ENCODE measurements around the gene YTHDF1.
A peak's percentile ranks its signal among the peaks of the same experiment; 100 is the strongest.

The YTHDF1 gene

GRCh38 chr20:63179687-63180568 lies 36.0 kb downstream of the YTHDF1 start:
- peaks cover 15% of the 10 kb centered on the region for H3K4me1 Mint-ChIP-seq (ENCODE audit: low read depth)
- H3K27me3 Mint-ChIP-seq: peaks cover 31% of the 10 kb centered on the region
- H3K36me3 Mint-ChIP-seq (ENCODE audit: low read depth): no peaks in the 10 kb centered on the region
- H3K27ac Mint-ChIP-seq: no peak overlapping the region
- H3K4me3 Mint-ChIP-seq: peak overlapping the region; percentile 41
- H3K9me3 Mint-ChIP-seq: no peaks in the 10 kb centered on the region

- Mint-ChIP-seq H3K27me3 (peaks cover 34% of the 10 kb centered on the region), H3K9me3 (no peaks in the 10 kb centered on the region), H3K36me3 (ENCODE audit: low read depth) (no peaks in the 10 kb centered on the region), H3K4me1 (ENCODE audit: low read depth) (peaks cover 15% of the 10 kb centered on the region), H3K27ac (no peak overlapping the region), H3K4me3 (peak overlapping the region; percentile 41)
These were observed 36.8 kb downstream of the YTHDF1 start for GRCh38 chr20:63178889-63179686.

DNA sequence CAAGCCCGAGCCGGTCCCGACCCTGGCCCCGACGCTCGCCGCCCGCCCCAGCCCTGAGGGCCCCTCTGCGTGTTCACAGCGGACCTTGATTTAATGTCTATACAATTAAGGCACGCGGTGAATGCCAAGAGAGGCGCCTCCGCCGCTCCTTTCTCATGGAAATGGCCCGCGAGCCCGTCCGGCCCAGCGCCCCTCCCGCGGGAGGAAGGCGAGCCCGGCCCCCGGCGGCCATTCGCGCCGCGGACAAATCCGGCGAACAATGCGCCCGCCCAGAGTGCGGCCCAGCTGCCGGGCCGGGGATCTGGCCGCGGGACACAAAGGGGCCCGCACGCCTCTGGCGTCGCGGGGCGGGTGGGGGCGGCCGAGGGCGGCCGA lies 37.5 kb downstream of the YTHDF1 start:
- Mint-ChIP-seq H3K4me3 (no peak overlapping the region), H3K9me3 (no peaks in the 10 kb centered on the region), H3K36me3 (ENCODE audit: low read depth) (no peaks in the 10 kb centered on the region), H3K27ac (no peak overlapping the region), H3K27me3 (peaks cover 34% of the 10 kb centered on the region), H3K4me1 (ENCODE audit: low read depth) (peaks cover 15% of the 10 kb centered on the region)

DNA sequence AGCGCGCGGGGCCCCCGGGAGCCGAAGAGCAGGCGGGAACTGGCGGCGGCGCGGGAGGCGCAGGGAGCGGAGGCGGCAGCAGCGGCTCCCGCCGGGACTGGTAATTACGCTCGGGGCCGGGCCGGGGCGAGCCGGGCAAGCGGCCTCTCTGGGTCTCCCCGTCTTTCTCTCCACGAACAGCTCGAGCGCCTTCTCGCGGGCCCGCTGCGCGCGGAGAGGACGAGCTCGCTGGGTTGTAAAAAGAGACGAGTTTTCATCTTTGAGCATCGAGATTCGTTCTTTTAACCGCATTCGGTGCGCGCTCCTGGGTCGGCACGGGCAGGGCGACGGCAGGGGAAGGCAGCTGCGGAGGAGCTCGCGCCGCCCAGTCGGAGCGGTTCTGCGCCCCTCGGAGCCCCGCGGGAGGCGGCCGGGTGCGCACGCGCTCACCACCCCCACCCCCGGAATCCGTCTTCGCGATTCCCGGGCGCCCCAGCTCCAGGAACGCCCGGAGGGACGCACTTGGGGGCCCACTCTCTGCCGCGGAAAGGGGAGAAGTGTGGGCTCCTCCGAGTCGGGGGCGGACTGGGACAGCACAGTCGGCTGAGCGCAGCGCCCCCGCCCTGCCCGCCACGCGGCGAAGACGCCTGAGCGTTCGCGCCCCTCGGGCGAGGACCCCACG lies 38.0 kb downstream of the YTHDF1 start:
- no peak overlapping the region for H3K27ac Mint-ChIP-seq
- peaks cover 15% of the 10 kb centered on the region for H3K4me1 Mint-ChIP-seq (ENCODE audit: low read depth)
- no peaks in the 10 kb centered on the region for H3K36me3 Mint-ChIP-seq (ENCODE audit: low read depth)
- H3K27me3 Mint-ChIP-seq: peaks cover 34% of the 10 kb centered on the region
- peak overlapping the region; percentile 43 for H3K4me3 Mint-ChIP-seq
- no peaks in the 10 kb centered on the region for H3K9me3 Mint-ChIP-seq

GRCh38 chr20:63177134-63177784 lies 38.7 kb downstream of the YTHDF1 start:
- Mint-ChIP-seq H3K36me3 (ENCODE audit: low read depth) (no peaks in the 10 kb centered on the region), H3K4me3 (no peak overlapping the region), H3K27ac (no peak overlapping the region), H3K4me1 (ENCODE audit: low read depth) (peaks cover 15% of the 10 kb centered on the region), H3K9me3 (no peaks in the 10 kb centered on the region), H3K27me3 (peaks cover 38% of the 10 kb centered on the region)

DNA sequence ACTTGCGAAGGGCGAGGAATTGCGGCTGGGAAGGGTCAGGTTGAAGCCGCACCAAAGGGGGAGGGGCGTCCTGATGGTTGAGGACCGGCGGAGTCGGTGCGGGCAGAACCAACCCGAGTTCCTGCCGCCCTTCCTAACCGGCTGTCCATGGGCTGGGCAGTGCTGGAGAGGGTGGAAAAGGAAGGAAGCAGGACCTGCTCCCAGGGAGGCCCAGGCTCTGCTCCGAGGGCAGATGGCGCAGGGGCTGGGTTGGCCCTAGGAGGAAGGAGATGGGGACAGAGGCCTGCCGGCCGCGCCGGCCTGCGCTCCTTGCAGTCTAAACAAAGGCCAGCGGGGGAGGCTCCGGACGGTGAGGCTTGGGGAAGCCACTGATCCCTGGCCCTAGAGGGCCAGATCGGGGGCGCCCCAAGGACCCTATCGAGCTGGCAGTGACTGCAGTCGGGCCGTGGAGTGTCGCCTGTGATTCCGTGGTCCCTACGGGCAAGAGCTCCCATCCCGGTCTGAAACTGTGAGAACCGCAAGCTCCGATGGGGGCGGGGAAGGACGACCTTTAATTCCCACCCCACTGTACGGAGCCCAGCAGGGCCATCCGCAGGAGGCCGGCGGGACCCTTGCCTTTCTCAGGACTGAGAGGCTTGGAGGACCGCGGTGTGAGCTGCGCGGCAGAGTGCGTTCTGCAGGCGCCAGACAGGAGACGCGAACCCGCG lies 39.4 kb downstream of the YTHDF1 start:
- Mint-ChIP-seq H3K27ac (peak overlapping the region; percentile 68), H3K9me3 (no peaks in the 10 kb centered on the region), H3K4me3 (no peak overlapping the region), H3K36me3 (ENCODE audit: low read depth) (no peaks in the 10 kb centered on the region), H3K4me1 (ENCODE audit: low read depth) (peaks cover 15% of the 10 kb centered on the region), H3K27me3 (peaks cover 39% of the 10 kb centered on the region)

DNA sequence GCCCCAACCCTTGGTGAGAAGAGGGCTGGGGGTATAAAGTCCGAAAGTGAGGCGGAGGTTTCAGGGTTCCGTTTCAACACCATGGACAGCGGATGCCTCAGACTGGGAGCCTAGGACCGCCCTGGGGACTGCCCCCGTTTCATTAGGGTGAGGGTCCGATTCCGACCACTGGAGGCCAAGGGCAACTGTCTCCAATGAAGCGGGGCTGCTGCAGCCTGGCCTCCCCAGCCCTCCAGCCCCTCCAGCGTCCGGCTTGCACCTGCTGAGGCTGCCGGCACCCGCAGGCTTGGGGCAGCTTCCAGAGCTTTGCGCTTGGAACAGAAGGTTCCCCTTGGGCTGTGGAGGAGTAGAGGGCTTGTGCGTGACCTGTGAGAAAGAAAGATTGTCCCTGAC lies 39.9 kb downstream of the YTHDF1 start:
- Mint-ChIP-seq H3K4me1 (ENCODE audit: low read depth) (peaks cover 15% of the 10 kb centered on the region), H3K36me3 (ENCODE audit: low read depth) (no peaks in the 10 kb centered on the region), H3K27me3 (peaks cover 42% of the 10 kb centered on the region), H3K27ac (peak overlapping the region; percentile 68), H3K4me3 (no peak overlapping the region), H3K9me3 (no peaks in the 10 kb centered on the region)

GRCh38 chr20:63175038-63175895 lies 40.7 kb downstream of the YTHDF1 start:
- Mint-ChIP-seq H3K36me3 (ENCODE audit: low read depth) (no peaks in the 10 kb centered on the region), H3K4me1 (ENCODE audit: low read depth) (peaks cover 12% of the 10 kb centered on the region), H3K27me3 (peaks cover 42% of the 10 kb centered on the region), H3K4me3 (no peak overlapping the region), H3K27ac (no peak overlapping the region), H3K9me3 (no peaks in the 10 kb centered on the region)

DNA sequence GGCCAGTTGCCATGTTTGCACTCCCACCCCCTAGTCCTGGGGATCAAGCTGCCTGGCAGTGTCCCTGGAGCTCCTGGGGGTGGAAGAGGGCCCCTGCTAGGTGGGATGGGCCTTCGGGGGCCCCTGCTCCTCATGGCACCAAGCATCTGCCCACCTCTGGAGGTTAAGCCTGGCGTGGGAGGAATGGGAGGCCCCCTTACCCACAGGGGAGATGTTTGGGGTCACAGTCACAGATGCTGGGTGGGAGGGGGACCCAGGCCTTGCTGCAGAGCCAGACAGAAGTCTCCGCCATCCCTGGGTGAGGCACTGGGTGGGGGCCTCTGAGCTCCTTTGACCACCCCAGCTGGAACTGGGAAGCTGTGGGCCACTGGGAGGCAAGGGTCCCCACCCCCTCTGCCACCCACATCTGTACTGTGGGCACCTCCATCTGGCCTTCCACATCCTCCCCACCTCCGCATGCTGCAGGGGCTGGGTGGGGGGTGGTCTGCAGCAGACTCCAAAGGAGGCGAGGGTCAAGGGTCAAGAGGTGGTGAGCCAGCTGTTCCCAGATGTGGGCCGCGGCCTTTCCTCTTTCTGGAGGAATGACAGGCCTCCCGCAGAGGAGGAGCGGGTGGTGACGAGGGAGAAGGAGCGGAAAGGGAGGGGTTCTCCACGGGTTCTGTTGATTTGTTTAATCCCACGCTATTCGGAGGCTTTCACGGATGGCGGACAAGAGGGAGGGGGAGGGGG lies 41.5 kb downstream of the YTHDF1 start:
- H3K36me3 Mint-ChIP-seq (ENCODE audit: low read depth): no peaks in the 10 kb centered on the region
- peaks cover 47% of the 10 kb centered on the region for H3K27me3 Mint-ChIP-seq
- peaks cover 9% of the 10 kb centered on the region for H3K4me1 Mint-ChIP-seq (ENCODE audit: low read depth)
- no peak overlapping the region for H3K4me3 Mint-ChIP-seq
- no peak overlapping the region for H3K27ac Mint-ChIP-seq
- H3K9me3 Mint-ChIP-seq: no peaks in the 10 kb centered on the region

GRCh38 chr20:63173552-63174191 lies 42.3 kb downstream of the YTHDF1 start:
- H3K9me3 Mint-ChIP-seq: no peaks in the 10 kb centered on the region
- H3K27ac Mint-ChIP-seq: no peak overlapping the region
- H3K27me3 Mint-ChIP-seq: peaks cover 47% of the 10 kb centered on the region
- peaks cover 7% of the 10 kb centered on the region for H3K4me1 Mint-ChIP-seq (ENCODE audit: low read depth)
- no peak overlapping the region for H3K4me3 Mint-ChIP-seq
- no peaks in the 10 kb centered on the region for H3K36me3 Mint-ChIP-seq (ENCODE audit: low read depth)

DNA sequence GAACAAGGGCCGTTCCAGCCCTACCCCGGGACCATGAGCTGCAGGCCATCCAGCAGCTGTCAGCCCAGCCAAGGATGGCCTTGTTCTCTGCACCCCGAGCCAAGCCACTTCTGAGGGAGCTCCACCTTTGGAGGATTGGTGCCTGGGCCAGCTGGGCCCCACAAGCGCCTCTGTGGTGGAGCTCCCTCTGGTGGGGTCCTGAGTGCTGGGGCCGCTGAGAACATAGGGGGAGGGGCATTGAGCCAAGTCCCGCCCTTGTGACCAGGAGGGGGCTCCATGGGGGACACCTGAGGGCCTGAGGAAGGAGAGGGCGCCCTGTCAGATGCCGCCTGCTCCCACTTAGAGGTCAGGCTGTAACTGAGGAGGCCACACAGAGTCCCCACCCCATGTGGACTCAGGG lies 43.2 kb downstream of the YTHDF1 start:
- peaks cover 44% of the 10 kb centered on the region for H3K27me3 Mint-ChIP-seq
- H3K36me3 Mint-ChIP-seq (ENCODE audit: low read depth): no peaks in the 10 kb centered on the region
- peaks cover 4% of the 10 kb centered on the region for H3K4me1 Mint-ChIP-seq (ENCODE audit: low read depth)
- H3K27ac Mint-ChIP-seq: no peak overlapping the region
- no peak overlapping the region for H3K4me3 Mint-ChIP-seq
- no peaks in the 10 kb centered on the region for H3K9me3 Mint-ChIP-seq

DNA sequence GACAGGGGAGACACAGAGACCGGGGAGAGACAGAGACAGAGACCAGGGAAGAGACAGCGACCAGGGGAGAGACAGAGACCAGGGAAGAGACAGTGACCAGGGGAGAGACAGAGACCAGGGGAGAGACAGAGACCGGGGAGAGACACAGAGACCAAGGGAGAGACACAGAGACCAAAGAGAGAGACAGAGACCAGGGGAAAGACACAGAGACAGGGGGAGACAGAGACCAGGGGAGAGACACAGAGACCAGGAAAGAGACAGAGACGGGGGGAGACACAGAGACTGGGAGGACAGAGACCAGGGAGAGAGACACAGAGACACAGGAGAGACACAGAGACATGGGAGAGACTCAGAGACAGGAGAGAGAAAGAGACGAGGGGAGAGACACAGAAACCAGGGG lies 43.9 kb downstream of the YTHDF1 start:
- H3K27ac Mint-ChIP-seq: no peak overlapping the region
- H3K4me3 Mint-ChIP-seq: no peak overlapping the region
- H3K9me3 Mint-ChIP-seq: no peaks in the 10 kb centered on the region
- peaks cover 4% of the 10 kb centered on the region for H3K4me1 Mint-ChIP-seq (ENCODE audit: low read depth)
- H3K36me3 Mint-ChIP-seq (ENCODE audit: low read depth): no peaks in the 10 kb centered on the region
- peaks cover 41% of the 10 kb centered on the region for H3K27me3 Mint-ChIP-seq

DNA sequence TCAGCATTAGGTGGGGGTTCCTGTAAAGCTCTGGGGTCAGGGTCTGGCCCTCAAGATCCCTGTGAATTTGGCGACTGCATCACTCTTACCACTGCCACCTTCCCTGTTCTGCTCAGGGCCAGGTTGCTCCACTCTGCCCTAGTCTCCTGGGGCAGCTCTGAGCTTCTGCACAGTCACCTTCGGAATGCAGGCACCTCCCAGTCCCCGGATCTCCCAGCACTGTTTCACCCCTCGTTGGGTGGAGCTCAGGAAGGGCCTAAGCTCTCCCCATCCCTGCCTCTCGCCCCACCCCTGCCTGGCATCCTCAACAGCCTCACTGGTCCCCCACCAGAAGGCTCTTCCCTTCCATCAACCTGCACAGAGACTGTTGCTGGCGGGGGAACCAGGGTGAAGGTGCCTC lies 46.2 kb downstream of the YTHDF1 start:
- no peak overlapping the region for H3K4me3 Mint-ChIP-seq
- no peak overlapping the region for H3K27ac Mint-ChIP-seq
- no peaks in the 10 kb centered on the region for H3K4me1 Mint-ChIP-seq (ENCODE audit: low read depth)
- no peaks in the 10 kb centered on the region for H3K36me3 Mint-ChIP-seq (ENCODE audit: low read depth)
- H3K27me3 Mint-ChIP-seq: peaks cover 32% of the 10 kb centered on the region
- H3K9me3 Mint-ChIP-seq: no peaks in the 10 kb centered on the region

All from stimulated activated naive CD8-positive, alpha-beta T cell treated with anti-CD3 and anti-CD28 coated beads, Interleukin-15, Interleukin-2, amounts not matched to agents 100 ng/mL and 50 ng/mL, for 24 hours (primary cell).